Nephron progenitor cell (in vitro differentiated cells): ENCODE data around the gene TBRG1.

Source experiments
- DNase-seq: peaks from one replicate; pipeline ENCODE4 v3.0.0; 2021
- H3K27ac Mint-ChIP-seq: 2 replicates; pipeline ENCODE4 v1.8.0; 2021; ENCODE audit warnings: mild to moderate bottlenecking, moderate library complexity, mixed read lengths
- H3K27me3 Mint-ChIP-seq: 2 replicates; pipeline ENCODE4 v1.8.0; 2021; ENCODE audit warnings: mild to moderate bottlenecking, low read depth, mixed read lengths; ENCODE audit not compliant: poor library complexity
- H3K36me3 Mint-ChIP-seq: 2 replicates; pipeline ENCODE4 v1.8.0; 2021; ENCODE audit warnings: low read depth, mixed read lengths
- H3K4me1 Mint-ChIP-seq: 2 replicates; pipeline ENCODE4 v1.8.0; 2021; ENCODE audit warnings: mixed read lengths
- H3K4me3 Mint-ChIP-seq: 2 replicates; pipeline ENCODE4 v1.8.0; 2021; ENCODE audit warnings: mild to moderate bottlenecking, moderate library complexity, mixed read lengths
- H3K9me3 Mint-ChIP-seq: 2 replicates; pipeline ENCODE4 v1.8.0; 2021; ENCODE audit warnings: mild to moderate bottlenecking, moderate library complexity, mixed read lengths
- TF ChIP-seq, protein P1 (sequence below): fragments of 200-600 bp; sonication (generic); IDR thresholded peaks from 2 replicates; pipeline ENCODE4 v1.5.0; 2021; ENCODE audit warnings: antibody characterized with exemption

TBRG1 gene

DNA sequence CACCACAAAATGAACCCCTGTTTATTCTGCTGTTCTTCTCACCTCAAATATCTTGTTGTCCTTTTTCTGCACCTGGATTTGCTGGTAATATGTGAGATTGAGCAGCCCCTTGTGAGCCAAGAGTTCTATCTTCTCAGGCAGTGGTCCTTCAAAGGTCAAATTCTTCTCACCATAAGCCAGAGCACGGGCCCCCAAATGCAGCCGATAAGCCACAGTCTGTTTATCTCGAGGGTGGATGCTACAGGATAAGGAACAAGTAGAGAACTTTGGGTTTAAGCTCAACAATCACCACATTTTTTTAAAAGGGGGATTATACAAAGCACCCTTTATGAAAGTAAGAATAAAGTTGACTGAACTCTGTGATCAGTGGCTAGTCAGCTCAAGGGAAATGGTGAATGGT is 15.8 kb downstream of the TBRG1 start:
- DNase-seq: no peak
- H3K27ac Mint-ChIP-seq: no peak overlapping the region
- H3K36me3 Mint-ChIP-seq: peaks cover 30% of the 10 kb centered on the region
- no peaks in the 10 kb centered on the region for H3K27me3 Mint-ChIP-seq
- no peak overlapping the region for H3K4me3 Mint-ChIP-seq
- H3K4me1 Mint-ChIP-seq: no peaks in the 10 kb centered on the region
- TF ChIP-seq, protein P1, sequence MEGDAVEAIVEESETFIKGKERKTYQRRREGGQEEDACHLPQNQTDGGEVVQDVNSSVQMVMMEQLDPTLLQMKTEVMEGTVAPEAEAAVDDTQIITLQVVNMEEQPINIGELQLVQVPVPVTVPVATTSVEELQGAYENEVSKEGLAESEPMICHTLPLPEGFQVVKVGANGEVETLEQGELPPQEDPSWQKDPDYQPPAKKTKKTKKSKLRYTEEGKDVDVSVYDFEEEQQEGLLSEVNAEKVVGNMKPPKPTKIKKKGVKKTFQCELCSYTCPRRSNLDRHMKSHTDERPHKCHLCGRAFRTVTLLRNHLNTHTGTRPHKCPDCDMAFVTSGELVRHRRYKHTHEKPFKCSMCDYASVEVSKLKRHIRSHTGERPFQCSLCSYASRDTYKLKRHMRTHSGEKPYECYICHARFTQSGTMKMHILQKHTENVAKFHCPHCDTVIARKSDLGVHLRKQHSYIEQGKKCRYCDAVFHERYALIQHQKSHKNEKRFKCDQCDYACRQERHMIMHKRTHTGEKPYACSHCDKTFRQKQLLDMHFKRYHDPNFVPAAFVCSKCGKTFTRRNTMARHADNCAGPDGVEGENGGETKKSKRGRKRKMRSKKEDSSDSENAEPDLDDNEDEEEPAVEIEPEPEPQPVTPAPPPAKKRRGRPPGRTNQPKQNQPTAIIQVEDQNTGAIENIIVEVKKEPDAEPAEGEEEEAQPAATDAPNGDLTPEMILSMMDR: no peak
- H3K9me3 Mint-ChIP-seq: no peaks in the 10 kb centered on the region

DNA sequence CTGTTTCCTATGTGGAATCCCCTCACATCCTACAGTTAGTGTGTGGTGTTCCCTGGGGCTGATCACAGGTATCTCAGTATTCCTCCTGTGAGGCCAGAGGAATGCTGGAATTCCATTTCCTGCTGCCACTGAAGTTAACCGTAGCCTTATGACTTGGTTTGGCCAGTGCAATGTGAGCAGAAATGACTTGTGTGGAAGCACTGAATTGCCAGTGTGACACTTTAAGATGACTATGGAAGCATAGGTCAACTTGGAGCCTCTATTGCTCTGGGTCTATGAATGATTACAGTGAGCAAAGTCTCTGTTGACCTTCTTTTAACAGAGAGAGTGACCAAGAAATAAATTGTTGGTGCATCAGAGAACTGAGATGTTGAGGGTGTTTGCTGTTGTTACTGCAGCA is 16.5 kb downstream of the TBRG1 start:
- H3K36me3 Mint-ChIP-seq: peaks cover 23% of the 10 kb centered on the region
- H3K27ac Mint-ChIP-seq: no peak overlapping the region
- no peaks in the 10 kb centered on the region for H3K9me3 Mint-ChIP-seq
- TF ChIP-seq, protein P1: no peak
- no peak for DNase-seq
- no peaks in the 10 kb centered on the region for H3K27me3 Mint-ChIP-seq
- H3K4me1 Mint-ChIP-seq: no peaks in the 10 kb centered on the region
- no peak overlapping the region for H3K4me3 Mint-ChIP-seq

DNA sequence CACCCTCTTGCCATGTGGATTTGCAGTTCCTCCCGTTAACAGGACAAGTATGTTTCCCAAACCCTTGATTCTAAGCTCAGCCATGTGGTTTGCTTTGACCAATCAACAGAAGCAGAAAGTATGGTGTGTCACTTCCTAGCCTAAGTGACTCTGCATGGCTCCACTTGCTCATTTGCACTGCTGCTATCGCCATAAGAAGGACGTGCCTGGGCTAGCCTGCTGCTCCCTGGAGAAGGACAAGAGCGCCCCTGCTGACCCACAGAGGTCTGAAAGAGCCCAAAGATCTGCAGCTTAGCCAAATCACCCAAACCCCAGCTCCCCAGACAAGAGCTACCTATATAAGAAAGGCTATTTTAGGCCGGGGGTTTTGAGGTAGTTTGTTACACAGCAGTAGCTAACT is 18.0 kb downstream of the TBRG1 start:
- peaks cover 5% of the 10 kb centered on the region for H3K4me1 Mint-ChIP-seq
- H3K27me3 Mint-ChIP-seq: no peaks in the 10 kb centered on the region
- no peak overlapping the region for H3K4me3 Mint-ChIP-seq
- no peak overlapping the region for H3K27ac Mint-ChIP-seq
- no peaks in the 10 kb centered on the region for H3K9me3 Mint-ChIP-seq
- peaks cover 22% of the 10 kb centered on the region for H3K36me3 Mint-ChIP-seq
- TF ChIP-seq, protein P1: no peak
- DNase-seq: no peak

DNA sequence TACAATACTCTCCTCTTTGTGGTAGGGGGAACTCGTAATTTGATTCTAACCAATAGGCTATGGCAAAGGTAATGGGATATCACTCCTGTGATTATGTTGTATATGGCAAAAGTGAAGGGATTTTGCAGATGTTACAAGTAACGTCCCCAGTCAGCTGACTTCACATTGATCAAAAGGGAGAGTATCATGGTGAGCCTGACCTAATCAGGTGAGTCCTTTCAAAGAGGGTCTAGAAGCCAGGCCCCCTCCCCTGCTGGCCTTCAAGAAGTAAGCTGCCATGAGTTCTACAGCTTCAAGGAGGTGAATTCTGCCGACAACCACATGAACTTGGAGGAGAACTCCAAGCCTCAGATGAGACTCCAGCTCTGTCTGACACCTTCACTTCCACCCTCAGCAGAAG is 20.0 kb downstream of the TBRG1 start:
- Mint-ChIP-seq H3K36me3 (peaks cover 10% of the 10 kb centered on the region), H3K27ac (no peak overlapping the region)

DNA sequence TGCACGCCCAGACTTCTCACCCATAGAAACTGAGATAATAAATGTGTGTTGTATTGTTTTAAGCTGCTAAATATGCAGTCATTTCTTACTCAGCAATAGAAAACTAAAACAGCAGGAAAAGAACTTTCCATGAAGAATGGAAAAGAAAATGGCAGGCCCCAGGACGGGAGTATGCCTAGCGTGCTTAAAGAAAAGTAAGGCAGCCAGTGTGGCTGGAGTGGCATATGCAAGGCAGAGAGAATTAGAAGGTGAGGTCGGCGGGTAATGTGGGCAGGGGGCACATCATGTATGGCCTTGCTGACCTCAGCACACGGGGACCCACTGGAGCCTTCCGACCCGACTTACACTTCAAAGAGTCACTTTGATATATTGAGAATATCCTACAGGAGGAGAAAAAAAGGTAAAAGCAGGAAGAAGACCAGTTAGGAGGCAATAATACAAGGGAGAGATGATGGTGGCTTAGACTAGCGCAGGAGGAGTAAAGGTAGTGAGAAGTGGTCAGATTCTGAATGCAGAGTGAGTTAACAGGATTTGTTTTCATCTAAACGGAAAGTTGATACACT is 20.5 kb downstream of the TBRG1 start:
- DNase-seq: no peak
- H3K4me3 Mint-ChIP-seq: no peak overlapping the region
- H3K36me3 Mint-ChIP-seq: peaks cover 6% of the 10 kb centered on the region
- H3K4me1 Mint-ChIP-seq: peaks cover 5% of the 10 kb centered on the region
- TF ChIP-seq, protein P1: no peak
- H3K9me3 Mint-ChIP-seq: no peaks in the 10 kb centered on the region
- no peak overlapping the region for H3K27ac Mint-ChIP-seq
- H3K27me3 Mint-ChIP-seq: peaks cover 14% of the 10 kb centered on the region

More for the DNA sequence above, 20.0 kb downstream of the TBRG1 start:
- Mint-ChIP-seq H3K27me3 (peaks cover 11% of the 10 kb centered on the region), H3K4me3 (no peak overlapping the region), H3K9me3 (no peaks in the 10 kb centered on the region), H3K4me1 (peaks cover 5% of the 10 kb centered on the region)
- no peak for DNase-seq
- TF ChIP-seq, protein P1: no peak

DNA sequence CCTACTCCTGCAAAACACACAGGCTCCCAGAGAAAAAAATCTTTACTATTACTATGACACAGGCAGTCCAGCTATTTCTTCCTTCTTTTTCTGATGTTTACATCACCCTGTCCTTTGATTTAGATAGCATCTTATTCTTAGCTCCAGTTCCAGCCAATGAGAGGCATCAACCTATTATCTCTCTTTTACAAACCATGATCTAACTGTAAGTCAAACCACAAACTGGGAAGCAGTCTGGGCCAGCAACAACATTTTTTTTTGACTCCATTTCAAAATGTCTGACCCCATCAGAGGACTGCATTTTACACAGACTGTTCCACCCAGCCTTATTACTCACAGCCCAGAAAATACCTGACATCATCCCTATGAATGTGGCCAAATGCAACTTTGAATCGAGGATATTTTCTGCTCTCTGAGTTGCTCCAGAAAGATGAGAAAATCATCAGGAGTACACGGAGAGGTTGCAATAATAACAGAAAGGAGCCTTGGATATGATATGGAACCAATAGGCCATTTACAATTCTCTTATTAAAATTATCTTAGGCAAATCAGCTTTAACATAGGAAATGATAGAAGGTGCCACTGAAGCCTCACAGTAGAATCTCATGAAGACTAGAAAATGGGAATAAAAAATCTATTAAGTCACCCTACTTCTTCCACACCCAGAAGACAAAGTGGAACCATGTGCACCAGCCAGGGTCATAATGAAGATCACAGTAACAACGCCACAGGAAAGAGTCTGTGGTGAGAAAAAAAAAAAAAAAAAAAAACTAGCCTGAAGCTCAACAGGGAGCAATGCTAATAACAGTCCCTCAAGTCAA is 21.2 kb downstream of the TBRG1 start:
- no peaks in the 10 kb centered on the region for H3K9me3 Mint-ChIP-seq
- peaks cover under 1% of the 10 kb centered on the region for H3K36me3 Mint-ChIP-seq
- TF ChIP-seq, protein P1: no peak
- H3K4me3 Mint-ChIP-seq: no peak overlapping the region
- H3K4me1 Mint-ChIP-seq: peaks cover 5% of the 10 kb centered on the region
- no peak for DNase-seq
- H3K27ac Mint-ChIP-seq: no peak overlapping the region
- peaks cover 18% of the 10 kb centered on the region for H3K27me3 Mint-ChIP-seq
